Measurements from ENCODE around the gene RNF43.

Gene RNF43

DNA sequence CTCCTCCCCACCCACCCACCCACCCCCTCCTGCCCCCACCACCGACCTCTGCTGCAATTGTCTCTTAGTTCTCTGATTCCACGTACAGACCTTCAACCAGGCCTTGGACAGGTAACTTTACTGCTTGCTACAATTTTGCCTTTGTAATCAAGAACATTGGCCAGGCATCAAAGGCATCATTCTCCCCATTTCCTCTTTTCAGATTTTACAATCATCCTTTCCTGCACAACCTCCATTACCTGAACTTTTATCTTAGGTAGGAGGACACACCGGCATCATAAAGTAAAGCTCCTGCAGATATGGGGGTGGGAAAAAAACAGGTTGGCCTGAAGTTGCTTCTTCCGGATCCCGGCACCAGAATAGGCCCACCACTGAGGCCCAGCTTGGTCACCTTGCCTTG, 39.7 kb downstream of the RNF43 start:
- no peaks in the 10 kb centered on the region for H3F3A ChIP-seq (ENCODE audit: insufficient read depth, low read length)
- no peaks in the 10 kb centered on the region; the same call in 1 of the 2 replicates for H3K36me3 ChIP-seq (ENCODE audit: insufficient read depth, low read length)
- no peak overlapping the region for H3K27ac ChIP-seq (ENCODE audit: low read depth, low read length, poor library complexity, severe bottlenecking)
- TF ChIP-seq EZH2 (IDR thresholded peaks at IDR 0.05; ENCODE audit: borderline replicate concordance, low read length), result no peak
- TF ChIP-seq, protein P1, sequence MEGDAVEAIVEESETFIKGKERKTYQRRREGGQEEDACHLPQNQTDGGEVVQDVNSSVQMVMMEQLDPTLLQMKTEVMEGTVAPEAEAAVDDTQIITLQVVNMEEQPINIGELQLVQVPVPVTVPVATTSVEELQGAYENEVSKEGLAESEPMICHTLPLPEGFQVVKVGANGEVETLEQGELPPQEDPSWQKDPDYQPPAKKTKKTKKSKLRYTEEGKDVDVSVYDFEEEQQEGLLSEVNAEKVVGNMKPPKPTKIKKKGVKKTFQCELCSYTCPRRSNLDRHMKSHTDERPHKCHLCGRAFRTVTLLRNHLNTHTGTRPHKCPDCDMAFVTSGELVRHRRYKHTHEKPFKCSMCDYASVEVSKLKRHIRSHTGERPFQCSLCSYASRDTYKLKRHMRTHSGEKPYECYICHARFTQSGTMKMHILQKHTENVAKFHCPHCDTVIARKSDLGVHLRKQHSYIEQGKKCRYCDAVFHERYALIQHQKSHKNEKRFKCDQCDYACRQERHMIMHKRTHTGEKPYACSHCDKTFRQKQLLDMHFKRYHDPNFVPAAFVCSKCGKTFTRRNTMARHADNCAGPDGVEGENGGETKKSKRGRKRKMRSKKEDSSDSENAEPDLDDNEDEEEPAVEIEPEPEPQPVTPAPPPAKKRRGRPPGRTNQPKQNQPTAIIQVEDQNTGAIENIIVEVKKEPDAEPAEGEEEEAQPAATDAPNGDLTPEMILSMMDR (IDR thresholded peaks at IDR 0.05; ENCODE audit: low read length), result no peak
- no peak overlapping the region for H3K4me3 ChIP-seq (ENCODE audit: low read depth, low read length, poor library complexity, severe bottlenecking)
- no peak overlapping the region for H2AFZ ChIP-seq (ENCODE audit: low read length)
- no peaks in the 10 kb centered on the region for H3K79me2 ChIP-seq (ENCODE audit: insufficient read depth, low read length)
- no peaks in the 10 kb centered on the region for H4K20me1 ChIP-seq (ENCODE audit: insufficient read depth, low read length)
- no peaks in the 10 kb centered on the region for H3K9me3 ChIP-seq (ENCODE audit: low read length)
- no peaks in the 10 kb centered on the region; the same call in none of the 2 replicates for H3K27me3 ChIP-seq (ENCODE audit: insufficient read depth, low read length)
- H3K4me2 ChIP-seq (ENCODE audit: low read length), result no peak overlapping the region
- no peaks in the 10 kb centered on the region for H3K9me2 ChIP-seq (ENCODE audit: low read depth, low read length)
- H3K9ac ChIP-seq (ENCODE audit: low read length), result no peak overlapping the region
- H3K4me1 ChIP-seq (ENCODE audit: insufficient read depth, low read length, severe bottlenecking), result no peaks in the 10 kb centered on the region

DNA sequence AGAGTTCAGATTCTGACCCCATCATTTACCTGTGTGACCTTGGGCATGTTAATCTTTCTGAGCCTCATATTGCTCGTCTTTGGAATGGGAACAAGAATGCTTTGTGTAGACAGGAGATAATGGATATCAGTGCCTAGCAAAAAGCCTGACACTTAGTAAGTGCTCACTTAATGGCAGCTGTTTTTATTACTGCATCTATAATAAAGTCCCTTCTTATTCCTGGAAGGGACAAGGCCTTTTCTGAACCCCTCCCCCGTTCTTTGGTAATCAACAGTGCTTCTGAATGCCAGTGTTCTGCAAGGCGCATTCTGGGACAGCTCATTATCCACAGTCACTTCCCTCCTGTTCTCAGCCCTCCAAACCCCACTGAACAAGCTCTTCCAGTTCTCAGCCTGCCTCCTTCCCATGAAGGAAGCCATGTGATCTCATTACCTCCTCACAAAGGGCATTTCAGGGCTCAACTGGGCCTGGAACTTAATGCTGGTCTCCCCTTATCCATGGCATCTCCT, 40.2 kb downstream of the RNF43 start:
- Histone ChIP-seq H3K9me2 (ENCODE audit: low read depth, low read length) (no peaks in the 10 kb centered on the region), H3K27me3 (ENCODE audit: insufficient read depth, low read length) (no peaks in the 10 kb centered on the region; the same call in none of the 2 replicates), H3K4me1 (ENCODE audit: insufficient read depth, low read length, severe bottlenecking) (no peaks in the 10 kb centered on the region), H3K79me2 (ENCODE audit: insufficient read depth, low read length) (no peaks in the 10 kb centered on the region), H4K20me1 (ENCODE audit: insufficient read depth, low read length) (no peaks in the 10 kb centered on the region), H3K4me2 (ENCODE audit: low read length) (no peak overlapping the region), H3K9ac (ENCODE audit: low read length) (no peak overlapping the region), H3K27ac (ENCODE audit: low read depth, low read length, poor library complexity, severe bottlenecking) (no peak overlapping the region), H3K36me3 (ENCODE audit: insufficient read depth, low read length) (no peaks in the 10 kb centered on the region; the same call in 1 of the 2 replicates), H3K9me3 (ENCODE audit: low read length) (no peaks in the 10 kb centered on the region), H2AFZ (ENCODE audit: low read length) (no peak overlapping the region), H3K4me3 (ENCODE audit: low read depth, low read length, poor library complexity, severe bottlenecking) (no peak overlapping the region), H3F3A (ENCODE audit: insufficient read depth, low read length) (no peaks in the 10 kb centered on the region)
- TF ChIP-seq EZH2 (IDR thresholded peaks at IDR 0.05; ENCODE audit: borderline replicate concordance, low read length), result no peak
- TF ChIP-seq, protein P1 (IDR thresholded peaks at IDR 0.05; ENCODE audit: low read length), result no peak

GRCh38 chr17:58376472-58377000, 40.8 kb downstream of the RNF43 start:
- Histone ChIP-seq H3K4me2 (ENCODE audit: low read length) (no peak overlapping the region), H3K36me3 (ENCODE audit: insufficient read depth, low read length) (no peaks in the 10 kb centered on the region; the same call in 1 of the 2 replicates), H3K9ac (ENCODE audit: low read length) (no peak overlapping the region), H3F3A (ENCODE audit: insufficient read depth, low read length) (no peaks in the 10 kb centered on the region), H3K27ac (ENCODE audit: low read depth, low read length, poor library complexity, severe bottlenecking) (no peak overlapping the region), H2AFZ (ENCODE audit: low read length) (no peak overlapping the region), H3K79me2 (ENCODE audit: insufficient read depth, low read length) (no peaks in the 10 kb centered on the region), H4K20me1 (ENCODE audit: insufficient read depth, low read length) (no peaks in the 10 kb centered on the region), H3K4me1 (ENCODE audit: insufficient read depth, low read length, severe bottlenecking) (no peaks in the 10 kb centered on the region), H3K4me3 (ENCODE audit: low read depth, low read length, poor library complexity, severe bottlenecking) (no peak overlapping the region), H3K9me2 (ENCODE audit: low read depth, low read length) (no peaks in the 10 kb centered on the region), H3K9me3 (ENCODE audit: low read length) (no peaks in the 10 kb centered on the region), H3K27me3 (ENCODE audit: insufficient read depth, low read length) (no peaks in the 10 kb centered on the region; the same call in none of the 2 replicates)
- no peak for TF ChIP-seq EZH2 (IDR thresholded peaks at IDR 0.05; ENCODE audit: borderline replicate concordance, low read length)
- TF ChIP-seq, protein P1 (IDR thresholded peaks at IDR 0.05; ENCODE audit: low read length), result no peak
